ENCODE data around the gene CD247.

CD247 gene

GRCh38 chr1:167450843-167451242 lies 67.5 kb downstream of the CD247 start:
- DNase-seq (ENCODE audit: low read depth, low spot score): no peak
- no peak overlapping the region for H3K4me3 ChIP-seq (ENCODE audit: insufficient read length, low read depth)

DNA sequence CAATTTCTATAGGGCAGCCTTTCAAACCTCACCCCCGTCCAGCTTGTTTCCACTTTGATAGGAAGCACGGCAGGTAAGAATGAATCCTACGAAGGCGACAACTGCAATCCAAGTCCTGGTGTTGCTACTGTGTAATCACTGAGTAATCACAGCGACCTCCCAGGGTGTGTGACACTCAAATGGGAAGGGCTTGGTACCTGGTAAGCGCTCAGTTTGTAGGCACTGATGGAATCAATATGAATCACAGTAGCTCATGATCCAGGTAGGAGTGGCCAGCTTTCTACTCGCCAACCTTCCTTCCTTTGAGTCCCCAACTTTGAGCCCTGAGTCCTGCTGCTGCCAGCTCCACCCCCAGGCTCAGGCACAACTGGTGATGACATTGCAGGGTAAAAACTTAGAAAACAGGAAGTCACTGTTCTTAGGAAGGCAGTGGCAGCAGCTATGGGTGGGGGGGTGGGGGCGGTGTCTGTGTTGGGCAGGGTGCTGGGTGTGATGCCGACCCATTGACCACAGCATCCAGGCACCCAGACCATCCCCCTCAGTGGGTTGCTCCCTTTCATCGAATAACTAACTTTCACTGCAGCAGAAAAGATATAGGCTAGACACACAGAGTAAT lies 70.7 kb downstream of the CD247 start:
- TF ChIP-seq SUZ12 (IDR thresholded peaks at IDR 0.05; ENCODE audit: extremely low read depth, insufficient read depth, insufficient read length) (no peak), YY1 (IDR thresholded peaks at IDR 0.05; ENCODE audit: insufficient read depth, insufficient read length) (no peak), ZNF274 (IDR thresholded peaks at IDR 0.05; ENCODE audit: low read depth, low read length) (no peak)
- Histone ChIP-seq H3K9me3 (ENCODE audit: insufficient read depth, low read length) (no peaks in the 10 kb centered on the region), H3K36me3 (ENCODE audit: insufficient read depth, insufficient read length, low read length) (no peaks in the 10 kb centered on the region), H3K9ac (ENCODE audit: insufficient read length, low read depth) (no peak overlapping the region), H3K27me3 (ENCODE audit: insufficient read depth, insufficient read length) (peaks cover 4% of the 10 kb centered on the region), H3K4me1 (ENCODE audit: insufficient read depth, insufficient read length) (peaks cover 2% of the 10 kb centered on the region), H3K4me3 (ENCODE audit: insufficient read length, low read depth) (no peak overlapping the region)
- no peak for DNase-seq (ENCODE audit: low read depth, low spot score)

More at GRCh38 chr1:167450843-167451242, 67.5 kb downstream of the CD247 start:
- Histone ChIP-seq H3K9ac (ENCODE audit: insufficient read length, low read depth) (no peak overlapping the region), H3K9me3 (ENCODE audit: insufficient read depth, low read length) (no peaks in the 10 kb centered on the region), H3K36me3 (ENCODE audit: insufficient read depth, insufficient read length, low read length) (no peaks in the 10 kb centered on the region), H3K27me3 (ENCODE audit: insufficient read depth, insufficient read length) (peaks cover 26% of the 10 kb centered on the region), H3K4me1 (ENCODE audit: insufficient read depth, insufficient read length) (no peaks in the 10 kb centered on the region)
- TF ChIP-seq SUZ12 (IDR thresholded peaks at IDR 0.05; ENCODE audit: extremely low read depth, insufficient read depth, insufficient read length) (no peak), YY1 (IDR thresholded peaks at IDR 0.05; ENCODE audit: insufficient read depth, insufficient read length) (no peak), ZNF274 (IDR thresholded peaks at IDR 0.05; ENCODE audit: low read depth, low read length) (no peak)

GRCh38 chr1:167446966-167447365 lies 71.4 kb downstream of the CD247 start:
- no peaks in the 10 kb centered on the region for H3K9me3 ChIP-seq (ENCODE audit: insufficient read depth, low read length)
- no peak for DNase-seq (ENCODE audit: low read depth, low spot score)
- no peak for TF ChIP-seq ZNF274 (IDR thresholded peaks at IDR 0.05; ENCODE audit: low read depth, low read length)
- TF ChIP-seq YY1 (IDR thresholded peaks at IDR 0.05; ENCODE audit: insufficient read depth, insufficient read length): no peak
- no peak for TF ChIP-seq SUZ12 (IDR thresholded peaks at IDR 0.05; ENCODE audit: extremely low read depth, insufficient read depth, insufficient read length)

DNA sequence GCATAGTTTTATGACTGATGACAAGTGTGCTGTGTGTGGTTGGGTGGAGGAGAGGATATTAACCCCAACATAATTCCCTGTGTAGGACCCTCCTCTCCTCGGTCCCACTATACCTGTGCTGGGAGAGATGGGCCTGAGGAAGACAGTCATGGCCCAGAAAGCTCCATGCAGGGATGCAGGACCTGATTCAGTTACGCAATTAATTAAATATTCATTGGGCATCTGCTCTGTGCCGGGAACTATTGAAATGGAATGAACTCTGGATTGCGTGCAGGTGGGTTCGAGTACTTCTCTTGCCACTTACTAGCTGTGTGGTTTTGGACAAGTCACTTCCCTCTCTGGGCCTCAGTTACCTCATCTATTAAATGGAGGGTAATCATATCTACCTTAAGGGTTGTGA lies 74.6 kb downstream of the CD247 start:
- TF ChIP-seq YY1 (IDR thresholded peaks at IDR 0.05; ENCODE audit: insufficient read depth, insufficient read length): no peak
- TF ChIP-seq ZNF274 (IDR thresholded peaks at IDR 0.05; ENCODE audit: low read depth, low read length): no peak
- no peak for TF ChIP-seq SUZ12 (IDR thresholded peaks at IDR 0.05; ENCODE audit: extremely low read depth, insufficient read depth, insufficient read length)
- Histone ChIP-seq H3K4me3 (ENCODE audit: insufficient read length, low read depth) (no peak overlapping the region), H3K36me3 (ENCODE audit: insufficient read depth, insufficient read length, low read length) (no peaks in the 10 kb centered on the region), H3K9me3 (ENCODE audit: insufficient read depth, low read length) (no peaks in the 10 kb centered on the region), H3K27me3 (ENCODE audit: insufficient read depth, insufficient read length) (peaks cover 3% of the 10 kb centered on the region), H3K9ac (ENCODE audit: insufficient read length, low read depth) (no peak overlapping the region), H3K4me1 (ENCODE audit: insufficient read depth, insufficient read length) (peaks cover 7% of the 10 kb centered on the region)
- no peak for DNase-seq (ENCODE audit: low read depth, low spot score)

More at GRCh38 chr1:167446966-167447365, 71.4 kb downstream of the CD247 start:
- H3K27me3 ChIP-seq (ENCODE audit: insufficient read depth, insufficient read length): no peaks in the 10 kb centered on the region
- H3K9ac ChIP-seq (ENCODE audit: insufficient read length, low read depth): no peak overlapping the region
- H3K36me3 ChIP-seq (ENCODE audit: insufficient read depth, insufficient read length, low read length): no peaks in the 10 kb centered on the region
- no peak overlapping the region for H3K4me3 ChIP-seq (ENCODE audit: insufficient read length, low read depth)
- H3K4me1 ChIP-seq (ENCODE audit: insufficient read depth, insufficient read length): peaks cover 7% of the 10 kb centered on the region

- Histone ChIP-seq H3K4me1 (ENCODE audit: insufficient read depth, insufficient read length) (peaks cover 7% of the 10 kb centered on the region), H3K27me3 (ENCODE audit: insufficient read depth, insufficient read length) (peaks cover 3% of the 10 kb centered on the region), H3K9me3 (ENCODE audit: insufficient read depth, low read length) (no peaks in the 10 kb centered on the region), H3K36me3 (ENCODE audit: insufficient read depth, insufficient read length, low read length) (no peaks in the 10 kb centered on the region), H3K4me3 (ENCODE audit: insufficient read length, low read depth) (no peak overlapping the region), H3K9ac (ENCODE audit: insufficient read length, low read depth) (no peak overlapping the region)
- no peak for TF ChIP-seq ZNF274 (IDR thresholded peaks at IDR 0.05; ENCODE audit: low read depth, low read length)
- TF ChIP-seq YY1 (IDR thresholded peaks at IDR 0.05; ENCODE audit: insufficient read depth, insufficient read length): no peak
- no peak for TF ChIP-seq SUZ12 (IDR thresholded peaks at IDR 0.05; ENCODE audit: extremely low read depth, insufficient read depth, insufficient read length)
- DNase-seq (ENCODE audit: low read depth, low spot score): no peak
Observed at GRCh38 chr1:167442854-167443565, 75.3 kb downstream of the CD247 start.

GRCh38 chr1:167442142-167442848 lies 76.0 kb downstream of the CD247 start:
- Histone ChIP-seq H3K9ac (ENCODE audit: insufficient read length, low read depth) (no peak overlapping the region), H3K4me1 (ENCODE audit: insufficient read depth, insufficient read length) (peaks cover 7% of the 10 kb centered on the region), H3K36me3 (ENCODE audit: insufficient read depth, insufficient read length, low read length) (no peaks in the 10 kb centered on the region), H3K4me3 (ENCODE audit: insufficient read length, low read depth) (no peak overlapping the region), H3K9me3 (ENCODE audit: insufficient read depth, low read length) (no peaks in the 10 kb centered on the region), H3K27me3 (ENCODE audit: insufficient read depth, insufficient read length) (peaks cover 3% of the 10 kb centered on the region)
- peak; percentile 90 for DNase-seq (ENCODE audit: low read depth, low spot score)
- TF ChIP-seq SUZ12 (IDR thresholded peaks at IDR 0.05; ENCODE audit: extremely low read depth, insufficient read depth, insufficient read length) (no peak), YY1 (IDR thresholded peaks at IDR 0.05; ENCODE audit: insufficient read depth, insufficient read length) (no peak), ZNF274 (IDR thresholded peaks at IDR 0.05; ENCODE audit: low read depth, low read length) (no peak)

GRCh38 chr1:167441222-167441621 lies 77.1 kb downstream of the CD247 start:
- no peak for TF ChIP-seq YY1 (IDR thresholded peaks at IDR 0.05; ENCODE audit: insufficient read depth, insufficient read length)
- no peak for TF ChIP-seq ZNF274 (IDR thresholded peaks at IDR 0.05; ENCODE audit: low read depth, low read length)
- TF ChIP-seq SUZ12 (IDR thresholded peaks at IDR 0.05; ENCODE audit: extremely low read depth, insufficient read depth, insufficient read length): no peak
- DNase-seq (ENCODE audit: low read depth, low spot score): no peak
- no peak overlapping the region for H3K9ac ChIP-seq (ENCODE audit: insufficient read length, low read depth)
- H3K4me3 ChIP-seq (ENCODE audit: insufficient read length, low read depth): no peak overlapping the region
- H3K27me3 ChIP-seq (ENCODE audit: insufficient read depth, insufficient read length): peaks cover 3% of the 10 kb centered on the region
- peaks cover 2% of the 10 kb centered on the region; the same call in 1 of the 2 replicates for H3K9me3 ChIP-seq (ENCODE audit: insufficient read depth, low read length)
- no peaks in the 10 kb centered on the region for H3K36me3 ChIP-seq (ENCODE audit: insufficient read depth, insufficient read length, low read length)
- H3K4me1 ChIP-seq (ENCODE audit: insufficient read depth, insufficient read length): peaks cover 7% of the 10 kb centered on the region
